HL-60 (cell line): ENCODE data around the gene SPDEF.

Source experiments
- CTCF ChIP-seq: IDR thresholded peaks from one replicate; pipeline ENCODE4 v1.5.1; 2011; ENCODE audit warnings: low read length, control low read depth, inconsistent platforms; ENCODE audit not compliant: insufficient read depth
- GABPA ChIP-seq: IDR thresholded peaks from 2 replicates; pipeline ENCODE4 v1.6.1; 2012; ENCODE audit warnings: low read depth
- POLR2AphosphoS5 ChIP-seq: IDR thresholded peaks from 2 replicates; pipeline ENCODE4 v1.6.1; 2012; ENCODE audit warnings: low read depth

DNA sequence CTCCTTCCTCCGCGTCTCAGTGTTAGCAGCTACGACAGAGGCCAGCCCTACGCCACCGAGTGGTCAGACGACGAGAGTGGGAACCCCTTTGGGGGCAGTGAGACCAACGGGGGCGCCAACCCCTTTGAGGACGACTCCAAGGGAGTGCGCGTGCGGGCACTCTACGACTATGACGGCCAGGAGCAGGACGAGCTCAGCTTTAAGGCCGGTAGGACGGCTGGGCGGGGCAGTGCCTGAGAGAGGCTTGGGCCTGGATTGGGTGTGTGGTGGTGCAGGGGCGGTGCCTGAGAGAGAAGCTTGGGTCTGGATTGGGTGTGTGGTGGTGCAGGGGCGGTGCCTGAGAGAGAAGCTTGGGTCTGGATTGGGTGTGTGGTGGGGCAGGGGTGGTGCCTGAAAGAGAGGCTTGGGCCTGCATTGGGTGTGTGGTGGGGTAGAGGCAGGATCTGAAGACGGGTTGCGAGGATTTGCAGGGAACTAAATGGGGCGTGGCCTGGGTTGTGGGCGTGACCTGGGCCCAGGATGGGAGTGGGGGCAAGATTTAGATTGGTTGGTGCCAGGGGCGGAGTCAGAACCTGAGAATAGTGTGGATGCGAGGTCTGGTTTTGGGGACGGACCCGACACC, 24.4 kb downstream of the SPDEF start:
- TF ChIP-seq CTCF: no peak
- no peak for TF ChIP-seq POLR2AphosphoS5
- TF ChIP-seq GABPA: no peak
